ENCODE results near the gene MICA. TPM values are rescaled to one million over a fixed set of nuclear protein-coding genes. Genes with fewer than 3 reads are reported as not detected.

MICA gene
- total RNA-seq: 10 to 100 TPM in 3 of 4 donors, 1 to 10 TPM in 1; 9.1 to 31.7 (median 17.2) TPM

DNA sequence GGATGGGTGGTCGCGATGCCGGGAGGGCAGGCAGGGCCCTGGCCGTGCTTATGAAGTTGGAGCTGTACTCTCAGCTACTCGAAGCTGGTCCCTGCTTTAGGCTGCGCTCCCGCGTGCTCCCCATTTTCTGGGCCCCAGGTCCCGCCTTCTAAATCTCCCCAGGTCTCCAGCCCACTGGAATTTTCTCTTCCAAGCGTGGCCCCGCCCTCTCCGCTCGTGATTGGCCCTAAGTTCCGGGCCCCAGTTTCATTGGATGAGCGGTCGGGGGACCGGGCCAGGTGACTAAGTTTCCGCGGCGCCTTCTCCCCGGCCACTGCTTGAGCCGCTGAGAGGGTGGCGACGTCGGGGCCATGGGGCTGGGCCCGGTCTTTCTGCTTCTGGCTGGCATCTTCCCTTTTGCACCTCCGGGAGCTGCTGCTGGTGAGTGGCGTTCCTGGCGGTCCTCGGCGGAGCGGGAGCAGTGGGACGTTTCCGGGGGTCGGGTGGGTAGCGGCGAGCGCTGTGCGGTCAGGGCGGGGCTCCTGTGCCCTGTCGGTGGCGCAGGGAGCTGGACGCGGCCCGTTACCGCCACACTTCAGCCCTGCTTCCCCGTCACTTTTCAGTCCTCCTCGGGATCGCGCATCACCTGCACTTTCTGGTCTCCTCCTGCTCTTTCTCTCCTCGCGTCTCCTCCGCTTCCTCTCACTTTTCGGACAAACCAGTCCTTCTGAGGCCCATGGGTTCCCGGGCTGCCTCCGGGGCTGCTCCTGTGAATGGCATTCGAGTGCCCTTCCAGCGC is at the start of gene MICA:
TSS of gene MICA (plus strand) at position 313 of the 778 bp plus-strand sequence. CDS start at position 351, 38 bp downstream.
- intact Hi-C loops (cut with DNase I; ENCODE audit: low total_unique reads): no loop called here
- DNase-seq: peak; percentile 90
- Histone ChIP-seq H3K9me3 (no peaks in the 10 kb centered on the region), H3K27me3 (no peaks in the 10 kb centered on the region), H3K36me3 (no peaks in the 10 kb centered on the region), H3K4me1 (peaks cover 3 to 10% of the 10 kb centered on the region in 2 donors), H3K4me3 (peak within 1 kb of the TSS; percentile 74), H3K27ac (peak within 1 kb of the TSS; percentile 96 to 99)
- TF ChIP-seq, protein P1, sequence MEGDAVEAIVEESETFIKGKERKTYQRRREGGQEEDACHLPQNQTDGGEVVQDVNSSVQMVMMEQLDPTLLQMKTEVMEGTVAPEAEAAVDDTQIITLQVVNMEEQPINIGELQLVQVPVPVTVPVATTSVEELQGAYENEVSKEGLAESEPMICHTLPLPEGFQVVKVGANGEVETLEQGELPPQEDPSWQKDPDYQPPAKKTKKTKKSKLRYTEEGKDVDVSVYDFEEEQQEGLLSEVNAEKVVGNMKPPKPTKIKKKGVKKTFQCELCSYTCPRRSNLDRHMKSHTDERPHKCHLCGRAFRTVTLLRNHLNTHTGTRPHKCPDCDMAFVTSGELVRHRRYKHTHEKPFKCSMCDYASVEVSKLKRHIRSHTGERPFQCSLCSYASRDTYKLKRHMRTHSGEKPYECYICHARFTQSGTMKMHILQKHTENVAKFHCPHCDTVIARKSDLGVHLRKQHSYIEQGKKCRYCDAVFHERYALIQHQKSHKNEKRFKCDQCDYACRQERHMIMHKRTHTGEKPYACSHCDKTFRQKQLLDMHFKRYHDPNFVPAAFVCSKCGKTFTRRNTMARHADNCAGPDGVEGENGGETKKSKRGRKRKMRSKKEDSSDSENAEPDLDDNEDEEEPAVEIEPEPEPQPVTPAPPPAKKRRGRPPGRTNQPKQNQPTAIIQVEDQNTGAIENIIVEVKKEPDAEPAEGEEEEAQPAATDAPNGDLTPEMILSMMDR (IDR thresholded peaks at IDR 0.05): peak in 2 of 4 experiments; percentile 14 to 37
- peak; percentile 75 to 88 for TF ChIP-seq POLR2A (IDR thresholded peaks at IDR 0.05)

DNA sequence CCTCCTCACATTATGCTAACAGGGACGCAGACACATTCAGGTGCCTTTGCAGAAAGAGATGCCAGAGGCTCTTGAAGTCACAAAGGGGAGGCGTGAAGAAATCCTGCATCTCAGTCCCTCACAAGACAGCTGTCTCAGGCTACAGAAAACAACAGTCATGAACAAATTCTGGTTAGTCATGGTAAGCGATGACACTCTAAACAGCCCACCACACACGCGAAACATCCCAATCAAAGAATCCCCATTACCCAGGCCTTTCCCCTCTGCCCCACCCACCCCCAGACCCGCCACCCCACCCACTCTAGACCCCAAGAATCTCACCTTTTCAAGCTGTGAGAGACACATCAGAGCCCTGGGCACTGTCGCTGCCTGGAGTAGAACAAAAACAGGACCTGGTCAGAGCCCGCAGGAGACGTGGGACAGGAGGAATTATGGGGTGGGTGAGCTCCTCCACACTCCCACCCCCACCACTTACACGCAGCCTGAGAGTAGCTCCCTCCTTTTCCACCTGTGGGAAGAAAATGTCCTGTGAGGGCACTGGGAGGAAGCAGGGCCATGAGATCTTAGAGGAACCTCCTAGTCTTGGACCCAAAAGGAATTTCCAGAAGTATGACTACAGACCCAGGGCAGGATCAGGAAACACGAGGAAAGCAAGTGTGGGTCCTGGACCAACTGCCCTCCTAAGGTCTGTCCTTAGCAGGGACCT is 49.1 kb upstream of the MICA start:
- Histone ChIP-seq H3K36me3 (no peaks in the 10 kb centered on the region), H3K4me1 (no peaks in the 10 kb centered on the region), H3K27me3 (no peaks in the 10 kb centered on the region), H3K27ac (no peak overlapping the region), H3K4me3 (no peak overlapping the region), H3K9me3 (no peaks in the 10 kb centered on the region)
- TF ChIP-seq, protein P1 (IDR thresholded peaks at IDR 0.05): no peak
- intact Hi-C loops (cut with DNase I; ENCODE audit: low total_unique reads): loop anchor here (10.0 kb wide), 1 partner anchor 160 kb away; no protein-coding TSS in a partner anchor
- no peak for DNase-seq

DNA sequence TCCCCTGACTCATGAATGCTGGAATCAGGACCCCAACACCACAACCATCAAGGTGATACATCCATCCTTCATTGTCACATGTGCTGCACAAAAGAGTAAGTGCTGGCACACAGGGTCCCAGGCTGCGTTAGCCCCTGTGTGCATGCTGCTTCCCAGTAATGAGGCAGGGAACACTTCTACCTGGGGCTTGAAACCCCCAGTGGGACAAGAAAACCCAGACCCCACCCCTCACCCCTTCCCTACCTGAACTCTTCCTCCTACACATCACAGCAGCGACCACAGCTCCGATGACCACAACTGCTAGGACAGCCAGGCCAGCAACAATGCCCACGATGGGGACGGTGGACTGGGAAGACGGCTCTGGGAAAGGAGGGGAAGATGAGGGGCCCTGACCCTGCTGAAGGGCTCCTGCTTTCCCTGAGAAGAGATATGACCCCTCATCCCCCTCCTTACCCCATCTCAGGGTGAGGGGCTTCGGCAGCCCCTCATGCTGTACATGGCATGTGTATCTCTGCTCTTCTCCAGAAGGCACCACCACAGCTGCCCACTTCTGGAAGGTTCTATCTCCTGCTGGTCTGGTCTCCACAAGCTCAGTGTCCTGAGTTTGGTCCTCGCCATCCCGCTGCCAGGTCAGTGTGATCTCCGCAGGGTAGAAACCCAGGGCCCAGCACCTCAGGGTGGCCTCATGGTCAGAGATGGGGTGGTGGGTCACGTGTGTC is 48.4 kb upstream of the MICA start:
- H3K4me3 ChIP-seq: peak overlapping the region; percentile 67 to 85
- no peaks in the 10 kb centered on the region for H3K27me3 ChIP-seq
- DNase-seq: no peak
- no peaks in the 10 kb centered on the region for H3K9me3 ChIP-seq
- H3K36me3 ChIP-seq: no peaks in the 10 kb centered on the region
- intact Hi-C loops (cut with DNase I; ENCODE audit: low total_unique reads): loop anchor here (10.0 kb wide), 1 partner anchor 160 kb away; no protein-coding TSS in a partner anchor
- TF ChIP-seq POLR2A (IDR thresholded peaks at IDR 0.05): no peak
- TF ChIP-seq, protein P1 (IDR thresholded peaks at IDR 0.05): no peak
- peak overlapping the region; percentile 7 to 9 for H3K27ac ChIP-seq
- no peaks in the 10 kb centered on the region for H3K4me1 ChIP-seq

DNA sequence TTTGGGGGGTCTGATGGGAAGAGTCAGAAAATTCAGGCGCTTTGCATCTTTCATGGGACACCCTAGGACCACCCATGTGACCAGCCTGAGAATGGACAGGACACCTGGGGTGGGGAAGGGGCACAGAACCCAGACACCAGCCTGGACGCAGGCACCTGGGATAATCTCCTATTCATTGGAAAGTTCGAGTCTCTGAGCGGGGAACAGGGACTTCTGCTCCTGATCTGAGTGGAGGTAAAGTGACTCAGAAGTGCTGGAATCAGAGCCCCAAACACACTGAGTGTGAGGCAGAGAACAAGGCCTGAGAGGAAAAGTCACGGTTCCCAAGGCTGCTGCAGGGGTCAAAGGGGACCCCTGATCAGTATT is 47.8 kb upstream of the MICA start:
- Histone ChIP-seq H3K4me1 (no peaks in the 10 kb centered on the region), H3K9me3 (no peaks in the 10 kb centered on the region), H3K27me3 (no peaks in the 10 kb centered on the region), H3K4me3 (peak overlapping the region; percentile 67 to 85), H3K36me3 (no peaks in the 10 kb centered on the region), H3K27ac (peak overlapping the region in 1 of 2 donors; percentile 88)
- no peak for DNase-seq
- intact Hi-C loops (cut with DNase I; ENCODE audit: low total_unique reads): loop anchor here (10.0 kb wide), 1 partner anchor 161 kb away; no protein-coding TSS in a partner anchor
- no peak for TF ChIP-seq POLR2A (IDR thresholded peaks at IDR 0.05)
- TF ChIP-seq, protein P1 (IDR thresholded peaks at IDR 0.05): no peak
